HG03558 (cell line): ENCODE data around the gene CMKLR1.

ENCODE experiments used
- ATAC-seq: cut with Tn5 transposase; IDR thresholded peaks from one replicate; pipeline ENCODE4 v1.9.1; 2021; ENCODE audit warnings: moderate number of reproducible peaks; ENCODE audit not compliant: unreplicated experiment; ENCODE audit errors: extremely low read depth

Gene CMKLR1

GRCh38 chr12:108338915-108339657, at the start of gene CMKLR1:
Gene CMKLR1 (minus strand): TSS chr12:108339311. CDS start chr12:108293591, 45,720 bp downstream.
- no peak for ATAC-seq

- ATAC-seq = no peak
These were observed 48.7 kb upstream of the CMKLR1 start for GRCh38 chr12:108387771-108388170.

- no peak for ATAC-seq
These were observed 47.7 kb upstream of the CMKLR1 start for GRCh38 chr12:108386709-108387360.

- ATAC-seq = no peak
These were observed 43.3 kb upstream of the CMKLR1 start for GRCh38 chr12:108382437-108382801.

GRCh38 chr12:108381787-108382436, 42.8 kb upstream of the CMKLR1 start:
- no peak for ATAC-seq

GRCh38 chr12:108380382-108380781, 41.3 kb upstream of the CMKLR1 start:
- no peak for ATAC-seq

- no peak for ATAC-seq
These were observed 40.7 kb upstream of the CMKLR1 start for GRCh38 chr12:108379823-108380222.

GRCh38 chr12:108378926-108379325, 39.8 kb upstream of the CMKLR1 start:
- ATAC-seq = no peak

GRCh38 chr12:108377260-108377659, 38.1 kb upstream of the CMKLR1 start:
- no peak for ATAC-seq

GRCh38 chr12:108375986-108376663, 37.0 kb upstream of the CMKLR1 start:
- ATAC-seq = no peak

GRCh38 chr12:108374596-108375320, 35.6 kb upstream of the CMKLR1 start:
- ATAC-seq = no peak

GRCh38 chr12:108373111-108373510, 34.0 kb upstream of the CMKLR1 start:
- ATAC-seq = no peak

- ATAC-seq = no peak
These were observed 32.8 kb upstream of the CMKLR1 start for GRCh38 chr12:108371801-108372344.

- ATAC-seq = no peak
These were observed 31.3 kb upstream of the CMKLR1 start for GRCh38 chr12:108370415-108370814.

GRCh38 chr12:108369736-108370396, 30.8 kb upstream of the CMKLR1 start:
- ATAC-seq = no peak

- no peak for ATAC-seq
These were observed 29.0 kb upstream of the CMKLR1 start for GRCh38 chr12:108368089-108368488.

- ATAC-seq = no peak
These were observed 28.3 kb upstream of the CMKLR1 start for GRCh38 chr12:108367436-108367835.

- no peak for ATAC-seq
These were observed 26.2 kb upstream of the CMKLR1 start for GRCh38 chr12:108365324-108365723.

GRCh38 chr12:108364879-108365278, 25.8 kb upstream of the CMKLR1 start:
- no peak for ATAC-seq
